ENCODE measurements around the gene PRRX1. TPM values are rescaled to one million over a fixed set of nuclear protein-coding genes. Genes with fewer than 3 reads are reported as not detected.

PRRX1 gene
- total and polyA plus RNA-seq, 8 donors, result 0.84 to 79.6 (median 3.2) TPM

DNA sequence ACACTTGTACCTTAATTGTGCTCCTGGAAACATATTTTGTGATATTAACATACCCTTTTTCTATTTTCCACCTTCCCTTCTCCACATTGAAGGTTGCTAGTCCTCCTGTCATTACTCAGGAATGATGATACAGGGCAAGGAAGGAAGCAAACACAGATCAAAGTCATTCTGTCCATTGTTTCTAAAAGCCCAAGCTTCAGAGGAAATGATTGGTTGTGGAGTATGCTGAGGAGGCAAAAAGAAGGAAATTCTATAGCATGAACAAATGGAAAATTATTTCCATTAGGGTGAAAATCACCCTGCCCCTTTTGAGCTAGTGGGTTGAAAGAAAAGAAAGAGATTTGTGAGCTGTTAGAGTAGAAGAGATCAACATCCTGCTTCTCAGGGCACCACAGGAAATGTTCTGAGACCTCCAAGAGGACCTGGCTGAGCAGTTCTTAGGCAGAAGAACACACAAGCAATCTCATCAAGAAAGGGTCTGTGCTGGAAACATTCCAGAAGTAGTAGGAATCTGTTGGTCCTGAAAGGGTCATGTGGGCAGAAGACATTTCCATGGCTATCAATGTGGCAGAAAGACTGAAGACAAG, 29.0 kb upstream of the PRRX1 start:
- intact Hi-C loops (cut with DNase I), result no loop called here
- Histone ChIP-seq H3K4me3 (no peak overlapping the region), H3K27ac (no peak overlapping the region), H3K4me1 (no peaks in the 10 kb centered on the region), H3K9me3 (peaks cover 0 to 3% of the 10 kb centered on the region in 2 donors), H3K27me3 (no peaks in the 10 kb centered on the region), H3K36me3 (no peaks in the 10 kb centered on the region)
- TF ChIP-seq, protein P1, sequence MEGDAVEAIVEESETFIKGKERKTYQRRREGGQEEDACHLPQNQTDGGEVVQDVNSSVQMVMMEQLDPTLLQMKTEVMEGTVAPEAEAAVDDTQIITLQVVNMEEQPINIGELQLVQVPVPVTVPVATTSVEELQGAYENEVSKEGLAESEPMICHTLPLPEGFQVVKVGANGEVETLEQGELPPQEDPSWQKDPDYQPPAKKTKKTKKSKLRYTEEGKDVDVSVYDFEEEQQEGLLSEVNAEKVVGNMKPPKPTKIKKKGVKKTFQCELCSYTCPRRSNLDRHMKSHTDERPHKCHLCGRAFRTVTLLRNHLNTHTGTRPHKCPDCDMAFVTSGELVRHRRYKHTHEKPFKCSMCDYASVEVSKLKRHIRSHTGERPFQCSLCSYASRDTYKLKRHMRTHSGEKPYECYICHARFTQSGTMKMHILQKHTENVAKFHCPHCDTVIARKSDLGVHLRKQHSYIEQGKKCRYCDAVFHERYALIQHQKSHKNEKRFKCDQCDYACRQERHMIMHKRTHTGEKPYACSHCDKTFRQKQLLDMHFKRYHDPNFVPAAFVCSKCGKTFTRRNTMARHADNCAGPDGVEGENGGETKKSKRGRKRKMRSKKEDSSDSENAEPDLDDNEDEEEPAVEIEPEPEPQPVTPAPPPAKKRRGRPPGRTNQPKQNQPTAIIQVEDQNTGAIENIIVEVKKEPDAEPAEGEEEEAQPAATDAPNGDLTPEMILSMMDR (IDR thresholded peaks at IDR 0.05), result no peak
- ATAC-seq (no peak), DNase-seq (no peak)

DNA sequence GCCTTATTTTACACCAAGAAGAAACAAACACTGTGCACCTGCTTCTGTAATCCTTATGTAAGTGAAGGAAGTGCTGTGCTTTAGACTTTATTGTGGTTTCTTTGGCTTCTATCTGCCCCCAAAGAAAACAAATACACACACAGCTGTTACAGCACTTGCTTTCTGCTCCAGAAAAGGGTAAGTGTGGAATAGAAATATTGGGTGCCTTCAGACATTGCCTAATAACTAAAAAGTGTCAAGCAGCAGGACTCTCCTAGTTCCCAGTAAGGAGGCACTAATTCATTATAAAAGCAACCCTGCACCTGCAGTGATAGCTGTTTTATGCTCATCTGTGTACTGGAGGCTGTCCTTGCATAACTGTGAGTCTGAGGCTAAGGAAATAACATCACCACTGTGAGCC, 23.4 kb upstream of the PRRX1 start:
- H3K36me3 ChIP-seq, result no peaks in the 10 kb centered on the region
- H3K27ac ChIP-seq, result no peak overlapping the region
- H3K9me3 ChIP-seq, result peaks cover 0 to 3% of the 10 kb centered on the region in 2 donors
- no peak for ATAC-seq
- DNase-seq, result no peak
- H3K27me3 ChIP-seq, result no peaks in the 10 kb centered on the region
- no peak overlapping the region for H3K4me3 ChIP-seq
- intact Hi-C loops (cut with DNase I), result no loop called here
- TF ChIP-seq, protein P1 (IDR thresholded peaks at IDR 0.05), result no peak
- no peaks in the 10 kb centered on the region for H3K4me1 ChIP-seq

DNA sequence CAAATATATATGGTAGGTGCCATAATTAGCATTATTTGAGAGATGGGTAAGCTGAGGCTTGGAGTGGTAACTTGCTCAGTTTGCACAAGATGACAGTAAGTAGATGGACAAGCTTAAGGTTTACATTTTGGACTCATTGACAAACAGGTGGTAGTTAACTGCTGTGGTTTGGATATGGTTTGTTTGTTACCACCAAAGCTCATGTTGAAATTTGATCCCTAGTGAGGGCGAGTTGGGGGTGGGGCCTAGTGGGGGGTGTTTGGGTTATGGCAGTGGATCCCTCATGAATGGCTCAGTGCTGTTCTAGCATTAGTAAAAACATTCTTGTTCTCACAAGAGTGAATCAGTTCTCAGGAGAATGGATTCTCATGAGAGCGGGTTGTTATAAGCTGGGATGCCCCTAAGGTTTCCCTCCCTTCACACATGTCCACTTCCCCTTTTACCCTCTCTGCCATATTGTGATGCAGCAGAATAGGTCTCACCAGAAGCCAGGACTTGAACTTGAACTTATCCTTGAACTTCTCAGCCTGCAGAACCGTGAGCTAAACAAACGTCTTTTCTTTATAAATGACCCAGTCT, 6.6 kb upstream of the PRRX1 start:
- intact Hi-C loops (cut with DNase I), result no loop called here
- no peak overlapping the region for H3K27ac ChIP-seq
- TF ChIP-seq, protein P1 (IDR thresholded peaks at IDR 0.05), result no peak
- no peak for DNase-seq
- H3K4me1 ChIP-seq, result peaks cover 0 to 7% of the 10 kb centered on the region in 2 donors
- H3K36me3 ChIP-seq, result no peaks in the 10 kb centered on the region
- no peaks in the 10 kb centered on the region for H3K9me3 ChIP-seq
- H3K27me3 ChIP-seq, result peaks cover 18 to 58% of the 10 kb centered on the region in 2 donors
- no peak overlapping the region for H3K4me3 ChIP-seq
- ATAC-seq, result no peak

DNA sequence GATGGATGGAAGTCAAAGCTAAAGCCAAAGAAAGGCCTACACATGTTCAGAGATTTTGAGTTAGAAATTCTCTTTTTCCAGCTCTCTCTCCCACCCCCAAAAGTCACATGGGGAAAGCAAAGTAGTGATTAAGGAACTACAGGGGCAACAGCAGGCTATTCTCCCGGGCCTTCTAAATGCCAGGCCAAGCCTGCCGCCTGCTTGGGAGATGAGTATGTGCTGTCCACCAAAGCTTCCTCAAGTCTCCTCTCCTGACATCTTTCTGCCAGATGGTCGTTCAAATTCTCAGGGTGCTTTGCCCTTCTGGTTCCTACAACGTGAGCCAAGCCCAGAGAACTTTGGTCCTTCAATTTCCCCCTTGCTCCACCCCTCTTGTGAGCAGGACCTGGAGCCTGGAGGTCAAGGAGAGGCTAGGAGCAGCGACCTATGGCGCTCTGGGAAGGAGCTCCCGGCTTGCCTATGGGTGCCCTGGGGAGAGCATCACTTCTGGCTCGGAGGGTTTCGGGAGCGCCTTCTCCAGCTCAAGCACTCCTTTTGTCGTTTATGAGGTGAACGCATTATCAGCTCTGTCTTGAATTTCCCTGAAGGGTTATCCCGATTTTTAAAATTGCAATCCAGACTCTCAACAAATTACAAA, 4.4 kb upstream of the PRRX1 start:
- no peaks in the 10 kb centered on the region for H3K9me3 ChIP-seq
- H3K27ac ChIP-seq, result no peak overlapping the region
- peaks cover 0 to 12% of the 10 kb centered on the region in 2 donors for H3K4me1 ChIP-seq
- H3K27me3 ChIP-seq, result peaks cover 30 to 80% of the 10 kb centered on the region in 2 donors
- no peaks in the 10 kb centered on the region for H3K36me3 ChIP-seq
- intact Hi-C loops (cut with DNase I), result no loop called here
- ATAC-seq (no peak), DNase-seq (no peak)
- TF ChIP-seq, protein P1 (IDR thresholded peaks at IDR 0.05), result no peak
- H3K4me3 ChIP-seq, result no peak overlapping the region

DNA sequence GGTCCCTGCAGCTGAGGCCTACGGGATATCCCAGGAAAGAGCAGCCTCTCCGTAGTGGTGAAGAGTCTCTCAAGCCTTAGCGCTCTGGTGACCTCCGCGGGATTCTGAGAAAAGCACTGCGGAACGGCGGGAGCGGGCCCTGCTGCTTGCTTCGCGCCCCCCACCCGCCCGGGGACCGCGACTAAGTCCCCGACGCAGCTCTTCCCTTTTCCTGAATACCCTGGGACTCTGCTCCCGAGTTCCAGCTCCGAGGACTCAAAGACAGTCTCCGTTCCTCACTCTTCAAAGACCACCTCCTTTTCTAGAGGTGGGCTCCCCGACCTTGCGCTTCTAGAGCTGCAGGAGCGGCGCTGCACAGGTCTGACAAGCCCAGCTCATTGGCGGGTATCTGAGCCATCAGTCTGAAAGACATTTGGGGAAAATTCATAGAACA, 3.6 kb upstream of the PRRX1 start:
- no peak for ATAC-seq
- Histone ChIP-seq H3K36me3 (no peaks in the 10 kb centered on the region), H3K9me3 (no peaks in the 10 kb centered on the region), H3K4me1 (peaks cover 0 to 17% of the 10 kb centered on the region in 2 donors), H3K4me3 (no peak overlapping the region), H3K27me3 (peaks cover 37 to 87% of the 10 kb centered on the region in 2 donors), H3K27ac (no peak overlapping the region)
- no peak for DNase-seq
- intact Hi-C loops (cut with DNase I), result no loop called here
- TF ChIP-seq, protein P1 (IDR thresholded peaks at IDR 0.05), result no peak

Data from left lung (tissue), 10 donors.